Measurements from ENCODE around the gene CA10.

CA10 gene

GRCh38 chr17:51946311-51946710, 212.2 kb downstream of the CA10 start:
- no peak for DNase-seq

DNA sequence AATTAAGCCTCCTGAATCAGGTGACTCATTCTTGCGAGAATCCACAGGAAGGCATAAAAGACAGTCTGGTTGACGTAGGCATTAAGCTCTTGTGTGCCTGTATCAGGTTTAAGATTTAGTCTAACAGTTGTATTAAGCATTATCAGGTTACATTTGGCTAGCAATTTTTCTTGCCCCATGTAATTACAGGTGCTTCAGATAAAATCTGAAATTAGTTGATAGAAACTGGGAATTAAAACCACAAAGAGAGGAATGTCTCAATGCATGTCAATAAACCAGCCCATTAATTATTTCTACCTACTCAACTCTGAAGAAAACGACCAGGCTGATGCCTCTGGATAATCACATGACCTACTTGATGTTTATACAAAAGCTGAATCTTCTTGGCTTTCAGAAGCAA, 217.2 kb downstream of the CA10 start:
- no peak for DNase-seq

GRCh38 chr17:51937264-51937663, 221.2 kb downstream of the CA10 start:
- no peak for DNase-seq

GRCh38 chr17:51935477-51935876, 223.0 kb downstream of the CA10 start:
- no peak for DNase-seq

DNA sequence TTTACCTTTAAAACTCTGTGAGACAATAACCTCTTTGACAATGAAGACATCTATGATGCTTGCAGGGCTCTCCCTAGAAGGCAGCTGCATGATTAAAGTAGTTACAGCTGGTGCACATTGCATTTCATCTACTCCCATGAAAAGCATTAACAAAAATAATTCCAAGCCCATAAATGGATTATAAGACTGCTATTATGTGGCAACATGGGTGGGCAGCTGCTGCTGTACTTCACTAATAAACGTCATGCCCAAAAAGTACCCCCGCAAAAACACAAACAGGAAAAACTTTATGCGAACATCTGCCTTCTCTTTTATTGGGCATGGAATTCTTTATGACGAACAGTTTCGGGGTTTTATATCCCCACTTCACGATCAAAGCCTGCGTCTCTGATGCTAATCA, 224.9 kb downstream of the CA10 start:
- DNase-seq = no peak

- no peak for DNase-seq
These were observed 232.1 kb downstream of the CA10 start for GRCh38 chr17:51926448-51926847.

GRCh38 chr17:51921500-51921899, 237.0 kb downstream of the CA10 start:
- no peak for DNase-seq

GRCh38 chr17:51914577-51914976, 243.9 kb downstream of the CA10 start:
- no peak for DNase-seq

GRCh38 chr17:51913491-51914205, 244.9 kb downstream of the CA10 start:
- no peak for DNase-seq

GRCh38 chr17:51912939-51913338, 245.6 kb downstream of the CA10 start:
- no peak for DNase-seq

- no peak for DNase-seq
These were observed 247.3 kb downstream of the CA10 start for GRCh38 chr17:51911237-51911636.

DNA sequence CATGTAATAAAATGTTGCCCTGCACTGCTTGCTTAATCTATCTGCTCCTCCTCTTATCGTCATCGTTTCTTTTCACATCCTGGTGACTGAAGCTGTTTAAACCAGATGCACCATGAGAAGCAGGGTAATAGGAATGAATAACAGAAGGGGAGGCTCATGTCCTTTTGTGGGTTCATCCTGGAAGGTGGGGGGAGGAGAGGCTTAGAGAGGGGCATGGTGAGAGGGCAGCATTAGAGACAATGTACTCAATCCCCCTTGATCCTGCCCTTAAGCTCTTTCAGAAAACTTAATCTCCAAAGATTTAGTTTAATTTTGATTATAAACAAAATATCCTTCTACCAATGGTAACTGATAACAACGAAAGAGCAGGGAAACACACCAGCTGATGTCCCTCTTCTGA, 248.5 kb downstream of the CA10 start:
- DNase-seq = no peak

DNA sequence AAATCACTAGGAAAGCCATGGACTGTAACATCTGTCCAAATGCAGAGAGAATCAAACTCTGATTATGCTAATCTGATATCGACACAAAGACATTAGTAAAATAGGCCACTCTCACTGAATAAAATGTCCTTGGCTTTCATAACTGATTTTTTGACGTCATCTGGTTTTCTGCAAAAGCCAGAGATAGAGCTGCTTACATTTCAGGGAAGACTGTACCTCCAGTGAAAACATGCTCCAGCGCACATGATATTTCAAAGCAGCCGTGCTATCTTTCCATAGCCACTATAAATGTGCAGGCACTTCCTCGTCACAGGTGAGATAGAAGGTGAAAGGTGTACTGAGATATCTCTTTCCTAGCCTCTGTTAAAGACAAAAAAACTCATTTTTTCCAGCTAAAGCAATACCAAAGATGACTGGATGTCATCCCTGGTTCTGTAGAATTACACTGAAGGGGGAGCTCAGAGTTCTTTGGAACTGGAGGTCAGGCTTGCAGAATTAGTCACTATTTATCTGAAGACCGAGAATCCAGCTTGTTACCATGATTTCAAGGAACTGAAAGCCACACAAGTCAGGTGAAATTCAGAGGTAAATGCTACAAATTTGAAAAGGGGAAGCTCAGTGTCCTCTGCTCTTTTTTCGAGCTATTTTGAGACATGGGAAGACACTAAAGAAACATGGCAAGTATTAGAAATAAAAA, 249.5 kb downstream of the CA10 start:
- no peak for DNase-seq

DNA sequence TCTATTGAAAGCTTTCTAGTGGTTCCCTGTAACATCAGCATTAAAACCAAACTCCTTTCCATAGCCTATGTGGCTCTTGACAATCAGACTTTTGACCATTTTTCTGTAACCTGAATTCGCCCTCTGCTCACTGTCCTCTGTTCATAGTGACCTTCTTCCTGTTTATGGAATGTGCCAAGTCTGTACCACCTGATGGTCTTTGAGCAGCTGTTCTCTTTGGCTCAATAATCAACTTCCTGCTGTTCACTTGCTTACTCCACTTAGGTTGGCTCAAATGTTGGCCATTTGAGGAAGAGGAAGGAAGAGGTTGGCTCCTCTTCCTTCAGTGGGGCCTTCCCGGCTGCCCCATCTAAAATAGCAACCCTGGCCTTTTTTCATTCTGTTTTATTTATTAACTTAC, 251.5 kb downstream of the CA10 start:
- DNase-seq = no peak

GRCh38 chr17:51904379-51904778, 254.1 kb downstream of the CA10 start:
- DNase-seq = no peak

DNA sequence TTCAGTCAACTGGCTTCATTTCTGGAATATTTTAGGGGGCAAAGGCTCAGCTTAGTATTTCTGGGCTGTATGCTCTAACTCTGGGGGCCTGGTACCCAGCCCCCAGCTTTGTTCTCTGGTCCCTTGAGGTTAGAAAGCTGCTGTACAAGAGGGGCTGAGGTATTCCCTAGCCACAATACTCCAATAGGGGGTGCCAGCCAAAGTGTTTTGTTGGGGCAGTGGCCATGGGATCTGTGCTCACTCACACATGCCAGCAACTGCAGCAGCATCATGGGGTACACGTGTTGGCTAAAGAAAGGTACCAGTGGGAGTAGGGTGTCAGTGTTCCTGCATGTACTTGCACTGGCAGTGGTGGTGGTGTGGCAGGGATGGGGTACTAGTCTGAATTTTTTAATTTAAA, 257.3 kb downstream of the CA10 start:
- DNase-seq = no peak

DNA sequence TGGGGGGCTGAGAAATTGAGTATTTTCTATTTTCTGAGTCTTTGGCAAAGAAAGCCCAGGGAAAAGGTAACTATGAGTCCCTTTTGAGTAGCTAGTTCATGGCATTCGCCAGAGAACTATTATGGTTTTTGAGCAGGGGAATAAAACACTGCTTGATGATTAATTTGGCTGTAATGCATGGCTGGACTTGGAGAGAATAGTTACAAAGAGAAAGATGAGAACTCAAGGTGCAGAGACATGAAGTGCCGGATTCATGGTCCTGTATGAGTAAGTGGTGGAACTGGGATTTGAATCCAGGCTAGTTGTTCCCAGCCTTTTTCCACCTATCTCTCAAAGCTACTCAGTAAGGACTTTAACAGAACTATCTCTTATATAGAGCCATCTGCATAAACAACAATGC, 266.6 kb downstream of the CA10 start:
- no peak for DNase-seq

GRCh38 chr17:51890710-51891109, 267.8 kb downstream of the CA10 start:
- no peak for DNase-seq

DNA sequence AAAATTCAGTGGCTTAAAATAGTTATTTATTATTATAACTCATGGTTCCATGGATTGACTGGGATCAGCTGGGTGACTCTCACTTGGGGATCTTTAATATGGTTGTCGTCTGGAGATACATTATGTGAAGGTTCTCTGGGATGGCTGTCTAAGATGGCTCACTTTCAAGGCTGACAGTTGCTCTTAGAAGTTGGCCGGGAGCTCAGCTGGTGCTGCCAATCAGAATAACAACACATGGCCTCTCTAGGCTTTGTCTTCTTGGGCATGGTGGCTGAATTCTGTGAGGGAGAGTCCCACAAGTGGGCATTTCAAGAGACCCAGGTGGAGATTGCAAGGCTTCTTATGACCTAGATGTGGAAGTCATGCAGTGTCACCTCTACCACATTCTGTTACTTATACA, 269.7 kb downstream of the CA10 start:
- no peak for DNase-seq

- DNase-seq = no peak
These were observed 281.5 kb downstream of the CA10 start for GRCh38 chr17:51876986-51877385.

DNA sequence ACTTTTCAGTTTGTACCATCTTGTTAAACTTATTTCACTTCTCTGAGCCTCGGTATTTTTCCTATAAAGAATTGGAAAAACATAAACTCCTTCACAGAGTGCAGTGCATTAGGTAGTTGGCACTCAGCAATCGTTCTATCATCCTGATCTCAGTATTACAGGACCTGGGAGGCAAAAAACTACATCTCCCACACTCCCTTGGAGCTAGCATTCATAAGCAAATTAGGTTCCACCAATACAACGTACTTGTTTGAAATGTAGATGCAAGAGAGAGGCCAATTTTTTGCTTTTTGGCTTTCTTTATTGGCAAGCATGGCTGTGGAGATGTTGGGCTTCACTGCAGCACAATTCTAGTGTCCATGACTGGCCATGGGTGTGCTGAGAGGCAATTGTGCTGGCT, 285.2 kb downstream of the CA10 start:
- DNase-seq = no peak

- DNase-seq = no peak
These were observed 289.1 kb downstream of the CA10 start for GRCh38 chr17:51869387-51869786.

DNA sequence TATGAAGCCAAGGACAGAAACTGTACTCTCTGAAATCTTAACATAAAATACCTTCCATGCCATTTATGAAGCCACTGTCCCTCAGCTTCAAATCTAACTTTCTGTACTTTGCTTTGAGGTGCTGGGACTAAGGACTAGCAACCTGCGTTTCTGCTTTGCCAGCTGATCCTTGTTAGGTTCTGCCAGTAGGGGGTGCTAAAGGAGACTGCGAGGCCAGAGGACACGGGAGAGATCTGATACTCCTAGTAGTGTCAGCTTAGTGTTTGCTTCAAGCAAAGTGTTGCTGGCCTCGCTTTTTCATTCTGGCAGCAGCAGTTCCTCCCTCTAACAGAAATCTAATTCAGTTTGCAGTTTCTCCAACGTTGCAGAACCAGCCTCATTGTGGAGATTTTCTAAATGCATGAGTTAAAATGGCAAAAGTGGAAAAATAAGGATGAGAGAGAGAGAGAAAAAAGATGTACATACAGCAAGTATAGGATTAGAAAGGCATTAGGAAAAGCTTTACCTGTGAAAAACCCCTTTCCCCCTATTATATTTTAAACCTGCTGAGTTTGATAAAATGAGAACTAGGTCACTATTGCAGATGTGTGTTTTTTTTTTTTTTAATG, 297.5 kb downstream of the CA10 start:
- DNase-seq = no peak

GRCh38 chr17:51857052-51857597, 301.4 kb downstream of the CA10 start:
- DNase-seq = no peak

Measured in activated effector memory CD4-positive, alpha-beta T cell treated with Interleukin-2 at 50 U/mL for 16 hours (primary cell).